Ishikawa (cell line): ENCODE measurements around the gene SLCO2B1.

Experiments
- CEBPB ChIP-seq: IDR thresholded peaks from 2 replicates; pipeline ENCODE4 v1.6.1; 2012
- CREB1 ChIP-seq: IDR thresholded peaks from 2 replicates; pipeline ENCODE4 v1.6.1; 2012; ENCODE audit warnings: low read depth
- EGR1 ChIP-seq: IDR thresholded peaks from 2 replicates; pipeline ENCODE4 v1.6.1; 2012
- EP300 ChIP-seq: IDR thresholded peaks from 2 replicates; pipeline ENCODE4 v1.6.1; 2012; ENCODE audit warnings: borderline replicate concordance
- FOXM1 ChIP-seq: IDR thresholded peaks from 2 replicates; pipeline ENCODE4 v1.6.1; 2012; ENCODE audit warnings: low read depth, borderline replicate concordance
- NFIC ChIP-seq: IDR thresholded peaks from 2 replicates; pipeline ENCODE4 v1.6.1; 2012
- RAD21 ChIP-seq: IDR thresholded peaks from 2 replicates; pipeline ENCODE4 v1.6.1; 2012; ENCODE audit warnings: low read depth
- TAF1 ChIP-seq: IDR thresholded peaks from 2 replicates; pipeline ENCODE4 v1.6.1; 2012; ENCODE audit warnings: low read depth, mild to moderate bottlenecking
- TCF12 ChIP-seq: IDR thresholded peaks from 2 replicates; pipeline ENCODE4 v1.6.1; 2012; ENCODE audit warnings: low read depth
- TEAD4 ChIP-seq: IDR thresholded peaks from 2 replicates; pipeline ENCODE4 v1.6.1; 2012
- YY1 ChIP-seq: IDR thresholded peaks from 2 replicates; pipeline ENCODE4 v1.6.1; 2012; ENCODE audit warnings: low read depth
- ZBTB7A ChIP-seq: IDR thresholded peaks from 2 replicates; pipeline ENCODE4 v1.6.1; 2012; ENCODE audit warnings: low read depth
- TF ChIP-seq, protein P1 (sequence below): IDR thresholded peaks from 2 replicates; pipeline ENCODE4 v1.6.1; 2012
- TF ChIP-seq, protein P2 (sequence below): IDR thresholded peaks from 2 replicates; pipeline ENCODE4 v1.6.1; 2012
- TF ChIP-seq, protein P3 (sequence below): IDR thresholded peaks from 2 replicates; pipeline ENCODE4 v1.6.1; 2012; ENCODE audit warnings: low read depth, mild to moderate bottlenecking

Gene SLCO2B1

DNA sequence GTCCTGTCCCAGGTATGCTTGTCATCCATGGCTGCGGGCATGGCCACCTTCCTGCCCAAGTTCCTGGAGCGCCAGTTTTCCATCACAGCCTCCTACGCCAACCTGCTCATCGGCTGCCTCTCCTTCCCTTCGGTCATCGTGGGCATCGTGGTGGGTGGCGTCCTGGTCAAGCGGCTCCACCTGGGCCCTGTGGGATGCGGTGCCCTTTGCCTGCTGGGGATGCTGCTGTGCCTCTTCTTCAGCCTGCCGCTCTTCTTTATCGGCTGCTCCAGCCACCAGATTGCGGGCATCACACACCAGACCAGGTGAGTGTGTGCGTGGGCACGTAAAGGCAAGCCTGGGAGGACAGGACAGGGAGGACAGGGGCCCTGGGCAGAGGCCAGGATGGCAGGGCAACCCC, 42.4 kb downstream of the SLCO2B1 start:
- TF ChIP-seq FOXM1 (no peak), EGR1 (no peak), ZBTB7A (no peak), TEAD4 (no peak), NFIC (no peak), CREB1 (no peak), TCF12 (no peak), RAD21 (no peak), YY1 (no peak), CEBPB (no peak), TAF1 (no peak)
- TF ChIP-seq, protein P1, sequence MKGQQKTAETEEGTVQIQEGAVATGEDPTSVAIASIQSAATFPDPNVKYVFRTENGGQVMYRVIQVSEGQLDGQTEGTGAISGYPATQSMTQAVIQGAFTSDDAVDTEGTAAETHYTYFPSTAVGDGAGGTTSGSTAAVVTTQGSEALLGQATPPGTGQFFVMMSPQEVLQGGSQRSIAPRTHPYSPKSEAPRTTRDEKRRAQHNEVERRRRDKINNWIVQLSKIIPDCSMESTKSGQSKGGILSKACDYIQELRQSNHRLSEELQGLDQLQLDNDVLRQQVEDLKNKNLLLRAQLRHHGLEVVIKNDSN = no peak
- TF ChIP-seq, protein P2, sequence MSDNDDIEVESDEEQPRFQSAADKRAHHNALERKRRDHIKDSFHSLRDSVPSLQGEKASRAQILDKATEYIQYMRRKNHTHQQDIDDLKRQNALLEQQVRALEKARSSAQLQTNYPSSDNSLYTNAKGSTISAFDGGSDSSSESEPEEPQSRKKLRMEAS = no peak
- TF ChIP-seq, protein P3, sequence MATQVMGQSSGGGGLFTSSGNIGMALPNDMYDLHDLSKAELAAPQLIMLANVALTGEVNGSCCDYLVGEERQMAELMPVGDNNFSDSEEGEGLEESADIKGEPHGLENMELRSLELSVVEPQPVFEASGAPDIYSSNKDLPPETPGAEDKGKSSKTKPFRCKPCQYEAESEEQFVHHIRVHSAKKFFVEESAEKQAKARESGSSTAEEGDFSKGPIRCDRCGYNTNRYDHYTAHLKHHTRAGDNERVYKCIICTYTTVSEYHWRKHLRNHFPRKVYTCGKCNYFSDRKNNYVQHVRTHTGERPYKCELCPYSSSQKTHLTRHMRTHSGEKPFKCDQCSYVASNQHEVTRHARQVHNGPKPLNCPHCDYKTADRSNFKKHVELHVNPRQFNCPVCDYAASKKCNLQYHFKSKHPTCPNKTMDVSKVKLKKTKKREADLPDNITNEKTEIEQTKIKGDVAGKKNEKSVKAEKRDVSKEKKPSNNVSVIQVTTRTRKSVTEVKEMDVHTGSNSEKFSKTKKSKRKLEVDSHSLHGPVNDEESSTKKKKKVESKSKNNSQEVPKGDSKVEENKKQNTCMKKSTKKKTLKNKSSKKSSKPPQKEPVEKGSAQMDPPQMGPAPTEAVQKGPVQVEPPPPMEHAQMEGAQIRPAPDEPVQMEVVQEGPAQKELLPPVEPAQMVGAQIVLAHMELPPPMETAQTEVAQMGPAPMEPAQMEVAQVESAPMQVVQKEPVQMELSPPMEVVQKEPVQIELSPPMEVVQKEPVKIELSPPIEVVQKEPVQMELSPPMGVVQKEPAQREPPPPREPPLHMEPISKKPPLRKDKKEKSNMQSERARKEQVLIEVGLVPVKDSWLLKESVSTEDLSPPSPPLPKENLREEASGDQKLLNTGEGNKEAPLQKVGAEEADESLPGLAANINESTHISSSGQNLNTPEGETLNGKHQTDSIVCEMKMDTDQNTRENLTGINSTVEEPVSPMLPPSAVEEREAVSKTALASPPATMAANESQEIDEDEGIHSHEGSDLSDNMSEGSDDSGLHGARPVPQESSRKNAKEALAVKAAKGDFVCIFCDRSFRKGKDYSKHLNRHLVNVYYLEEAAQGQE = no peak

DNA sequence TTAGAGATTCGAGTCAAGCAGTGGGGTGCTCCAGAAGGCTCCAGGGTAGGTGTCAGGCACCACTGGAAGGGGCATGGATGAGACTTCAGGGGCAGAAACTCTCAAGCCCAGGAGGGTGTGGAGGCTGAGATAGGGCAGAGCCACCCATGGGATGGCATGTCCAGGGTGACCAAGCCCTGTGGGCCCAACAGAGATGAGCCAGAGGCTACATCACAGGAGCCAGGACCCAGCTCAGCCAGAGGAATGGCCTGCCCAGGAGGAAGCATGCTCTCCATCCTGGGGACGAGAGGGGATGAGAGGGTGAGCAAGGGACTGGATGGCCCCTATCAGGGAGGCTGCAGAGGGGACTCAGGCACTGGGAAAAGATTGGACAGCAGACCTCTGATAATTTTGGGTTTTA, 42.8 kb downstream of the SLCO2B1 start:
- TF ChIP-seq TEAD4 (no peak), CREB1 (no peak), FOXM1 (no peak), EGR1 (no peak), EP300 (no peak)
- TF ChIP-seq, protein P2 = no peak

DNA sequence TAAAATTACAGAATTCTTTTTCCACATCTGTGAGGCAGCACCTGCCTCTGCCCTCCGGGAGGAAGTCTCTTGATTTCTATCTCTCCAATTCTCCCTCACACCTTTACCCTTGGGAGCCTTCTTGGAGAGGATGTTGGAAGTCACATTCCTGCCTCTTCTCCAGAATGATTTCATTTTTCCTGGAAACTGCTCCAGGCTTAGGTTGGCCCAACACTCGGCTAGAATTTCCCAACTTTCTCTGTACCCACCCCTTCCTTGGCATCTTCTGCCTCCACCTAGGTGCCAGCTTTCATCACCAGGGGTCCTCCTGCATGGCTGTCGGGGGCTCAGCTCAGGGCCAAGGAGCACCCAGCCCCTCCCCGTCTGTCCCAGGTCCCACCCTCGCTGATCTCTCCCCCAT, 43.2 kb downstream of the SLCO2B1 start:
- TF ChIP-seq, protein P3 = no peak
- no peak for TF ChIP-seq TEAD4
- TF ChIP-seq ZBTB7A = no peak
- no peak for TF ChIP-seq EGR1
- TF ChIP-seq, protein P1 = no peak
- no peak for TF ChIP-seq NFIC
- no peak for TF ChIP-seq RAD21

DNA sequence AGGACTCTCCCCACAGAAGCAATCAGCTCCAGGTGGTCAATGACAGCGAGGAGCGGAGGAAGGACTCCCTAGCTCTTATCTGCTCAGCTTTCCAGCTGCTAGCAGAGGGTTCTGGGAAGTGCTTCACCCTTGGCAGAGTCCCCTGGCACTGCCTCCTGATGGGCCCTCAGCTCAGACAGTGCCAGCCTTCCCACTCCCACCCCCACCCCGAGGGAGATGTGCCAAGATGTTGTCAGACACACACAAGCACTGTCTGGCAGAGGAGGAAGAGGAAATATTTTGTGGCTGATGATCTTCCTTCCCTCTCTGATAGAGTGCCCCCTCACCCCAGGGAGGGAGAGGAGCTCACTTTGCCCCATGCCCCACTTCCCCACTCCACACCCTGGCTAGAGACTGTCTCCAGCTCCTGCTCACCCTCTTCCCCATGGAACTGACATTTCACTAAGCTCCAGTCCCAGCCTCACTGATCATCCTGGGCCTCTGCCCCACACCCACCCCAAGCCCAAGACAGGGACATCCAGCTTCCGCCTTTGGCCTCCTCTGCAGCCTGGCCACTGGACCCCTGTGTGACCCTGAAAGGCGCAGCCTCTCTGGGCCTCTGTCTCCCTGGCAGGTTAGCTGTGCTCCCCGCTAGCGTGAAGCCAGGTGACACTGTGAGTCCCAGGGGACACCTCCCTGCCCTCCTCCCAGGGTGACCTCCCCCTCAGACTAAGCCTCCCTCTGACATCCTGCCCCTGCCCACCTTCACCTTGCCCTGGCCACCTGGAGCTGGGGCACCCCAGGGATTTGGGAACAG, 44.5 kb downstream of the SLCO2B1 start:
- TF ChIP-seq EP300 = no peak
- no peak for TF ChIP-seq YY1
- TF ChIP-seq, protein P3 = no peak
- no peak for TF ChIP-seq TAF1
- TF ChIP-seq, protein P2 = no peak
- no peak for TF ChIP-seq RAD21
- no peak for TF ChIP-seq CEBPB
- TF ChIP-seq EGR1 = no peak
- TF ChIP-seq, protein P1 = no peak
- TF ChIP-seq CREB1 = no peak
- no peak for TF ChIP-seq NFIC
- no peak for TF ChIP-seq TEAD4
- TF ChIP-seq TCF12 = no peak
- TF ChIP-seq FOXM1 = no peak
- no peak for TF ChIP-seq ZBTB7A
